HFFc6 (cell line): ENCODE results near the gene DLG1. TPM values are rescaled to one million over a fixed set of nuclear protein-coding genes. Genes with fewer than 3 reads are reported as not detected.

Source experiments
- DNase-seq: peaks from one replicate; pipeline ENCODE4 v3.0.0-alpha.2; 2018
- H3K27ac Mint-ChIP-seq: 2 replicates; pipeline ENCODE4 v1.8.0; 2020; ENCODE audit warnings: mild to moderate bottlenecking, mixed read lengths
- H3K27me3 Mint-ChIP-seq: 2 replicates; pipeline ENCODE4 v1.8.0; 2021; ENCODE audit warnings: mild to moderate bottlenecking, moderate library complexity, mixed read lengths; ENCODE audit not compliant: insufficient read depth
- H3K36me3 Mint-ChIP-seq: 2 replicates; pipeline ENCODE4 v1.8.0; 2021; ENCODE audit warnings: low read depth, mixed read lengths
- H3K4me1 Mint-ChIP-seq: 2 replicates; pipeline ENCODE4 v1.8.0; 2020; ENCODE audit warnings: low read depth, mixed read lengths
- H3K4me3 Mint-ChIP-seq: 2 replicates; pipeline ENCODE4 v1.8.0; 2020; ENCODE audit warnings: mild to moderate bottlenecking, moderate library complexity, mixed read lengths
- H3K9me3 Mint-ChIP-seq: 2 replicates; pipeline ENCODE4 v1.8.0; 2020; ENCODE audit warnings: mild to moderate bottlenecking, mixed read lengths
- CTCF ChIP-seq: fragments of 200-600 bp; sonication (generic); IDR thresholded peaks from 2 replicates; pipeline ENCODE4 v1.5.0; 2021; ENCODE audit warnings: antibody characterized with exemption, mild to moderate bottlenecking
- total RNA-seq, 6 experiments: library from RNA; stranded (reverse); fragmentation: NEBNext Ultra II Directional; extraction: Animal tissue kit (Norgen Biotek cat#: 25700); gene quantifications; 2 replicates in 1 of 6; 3 replicates in 5 of 6; pipeline ENCODE4 v1.2.3, GENCODE V29; 2021

The DLG1 gene
- total RNA-seq, 6 experiments from 2014 or later = 64.8 to 82.5 (median 74.7) TPM

GRCh38 chr3:197027896-197028727 lies 270.3 kb downstream of the DLG1 start:
- TF ChIP-seq CTCF = no peak

GRCh38 chr3:197027151-197027895 lies 271.1 kb downstream of the DLG1 start:
- H3K4me1 Mint-ChIP-seq = peaks cover 20% of the 10 kb centered on the region
- H3K27ac Mint-ChIP-seq = no peak overlapping the region
- no peaks in the 10 kb centered on the region for H3K9me3 Mint-ChIP-seq
- H3K27me3 Mint-ChIP-seq = peaks cover 24% of the 10 kb centered on the region
- no peaks in the 10 kb centered on the region for H3K36me3 Mint-ChIP-seq
- no peak overlapping the region for H3K4me3 Mint-ChIP-seq
- no peak for TF ChIP-seq CTCF
- DNase-seq = no peak

More at GRCh38 chr3:197027896-197028727, 270.3 kb downstream of the DLG1 start:
- Mint-ChIP-seq H3K4me1 (peaks cover 20% of the 10 kb centered on the region), H3K9me3 (no peaks in the 10 kb centered on the region), H3K27me3 (peaks cover 17% of the 10 kb centered on the region), H3K27ac (no peak overlapping the region), H3K4me3 (no peak overlapping the region; the same call in 1 of the 2 replicates), H3K36me3 (no peaks in the 10 kb centered on the region)
- no peak for DNase-seq

GRCh38 chr3:197026481-197026866 lies 271.9 kb downstream of the DLG1 start:
- H3K9me3 Mint-ChIP-seq = no peaks in the 10 kb centered on the region
- no peak for TF ChIP-seq CTCF
- H3K36me3 Mint-ChIP-seq = no peaks in the 10 kb centered on the region
- no peak overlapping the region for H3K27ac Mint-ChIP-seq
- H3K4me3 Mint-ChIP-seq = no peak overlapping the region
- peaks cover 12% of the 10 kb centered on the region for H3K4me1 Mint-ChIP-seq
- no peak for DNase-seq
- H3K27me3 Mint-ChIP-seq = peaks cover 27% of the 10 kb centered on the region

- H3K36me3 Mint-ChIP-seq = no peaks in the 10 kb centered on the region
These were observed 272.5 kb downstream of the DLG1 start for GRCh38 chr3:197025736-197026480.

More at GRCh38 chr3:197025736-197026480, 272.5 kb downstream of the DLG1 start:
- Mint-ChIP-seq H3K4me1 (peaks cover 6% of the 10 kb centered on the region), H3K4me3 (no peak overlapping the region), H3K27ac (no peak overlapping the region), H3K27me3 (peaks cover 30% of the 10 kb centered on the region), H3K9me3 (no peaks in the 10 kb centered on the region)
- no peak for TF ChIP-seq CTCF
- no peak for DNase-seq
